Measurements from ENCODE around the gene TRAK2.
"Not testable (repeated sequence)": the region's sequence is repeated elsewhere in the genome, so short reads cannot be mapped to it uniquely, and the experiment has no call there.

TRAK2 gene, protein sequence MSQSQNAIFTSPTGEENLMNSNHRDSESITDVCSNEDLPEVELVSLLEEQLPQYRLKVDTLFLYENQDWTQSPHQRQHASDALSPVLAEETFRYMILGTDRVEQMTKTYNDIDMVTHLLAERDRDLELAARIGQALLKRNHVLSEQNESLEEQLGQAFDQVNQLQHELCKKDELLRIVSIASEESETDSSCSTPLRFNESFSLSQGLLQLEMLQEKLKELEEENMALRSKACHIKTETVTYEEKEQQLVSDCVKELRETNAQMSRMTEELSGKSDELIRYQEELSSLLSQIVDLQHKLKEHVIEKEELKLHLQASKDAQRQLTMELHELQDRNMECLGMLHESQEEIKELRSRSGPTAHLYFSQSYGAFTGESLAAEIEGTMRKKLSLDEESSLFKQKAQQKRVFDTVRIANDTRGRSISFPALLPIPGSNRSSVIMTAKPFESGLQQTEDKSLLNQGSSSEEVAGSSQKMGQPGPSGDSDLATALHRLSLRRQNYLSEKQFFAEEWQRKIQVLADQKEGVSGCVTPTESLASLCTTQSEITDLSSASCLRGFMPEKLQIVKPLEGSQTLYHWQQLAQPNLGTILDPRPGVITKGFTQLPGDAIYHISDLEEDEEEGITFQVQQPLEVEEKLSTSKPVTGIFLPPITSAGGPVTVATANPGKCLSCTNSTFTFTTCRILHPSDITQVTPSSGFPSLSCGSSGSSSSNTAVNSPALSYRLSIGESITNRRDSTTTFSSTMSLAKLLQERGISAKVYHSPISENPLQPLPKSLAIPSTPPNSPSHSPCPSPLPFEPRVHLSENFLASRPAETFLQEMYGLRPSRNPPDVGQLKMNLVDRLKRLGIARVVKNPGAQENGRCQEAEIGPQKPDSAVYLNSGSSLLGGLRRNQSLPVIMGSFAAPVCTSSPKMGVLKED

GRCh38 chr2:201451292-201452057 lies at the start of gene TRAK2, which contains the start of gene STRADB:
TSS of gene TRAK2 (minus strand) at chr2:201451458. CDS start at chr2:201420507, 30,951 bp downstream.
TSS of gene STRADB (plus strand) at chr2:201451740. CDS start at chr2:201454841, 3,101 bp downstream.
- peak; percentile 83 for DNase-seq (ENCODE audit: low read depth, low spot score)

DNA sequence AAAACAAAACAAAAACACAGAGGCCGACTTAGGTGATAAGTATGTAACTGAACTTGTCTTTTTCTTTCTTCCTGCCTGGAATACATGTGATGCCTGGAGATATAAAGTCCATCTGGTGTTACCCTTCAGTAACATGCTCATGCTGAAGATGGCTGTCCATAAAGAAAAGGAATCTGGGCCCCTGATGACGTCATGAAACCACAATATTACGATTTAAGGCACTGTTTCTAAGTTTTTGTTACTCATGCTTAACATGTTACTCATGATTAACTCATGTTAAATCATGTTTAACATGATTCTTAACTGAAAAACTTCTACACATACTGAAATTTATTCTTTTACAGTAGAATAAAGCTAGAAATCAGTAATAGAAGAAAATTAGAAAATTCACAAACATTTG lies 49.3 kb upstream of the TRAK2 start:
- no peak for DNase-seq (ENCODE audit: low read depth, low spot score)

GRCh38 chr2:201496785-201497184 lies 45.5 kb upstream of the TRAK2 start:
- no peak for DNase-seq (ENCODE audit: low read depth, low spot score)

- DNase-seq (ENCODE audit: low read depth, low spot score) = no peak
Observed at GRCh38 chr2:201490291-201490690, 39.0 kb upstream of the TRAK2 start.

- no peak for DNase-seq (ENCODE audit: low read depth, low spot score)
Observed at GRCh38 chr2:201484805-201485204, 33.5 kb upstream of the TRAK2 start.

DNA sequence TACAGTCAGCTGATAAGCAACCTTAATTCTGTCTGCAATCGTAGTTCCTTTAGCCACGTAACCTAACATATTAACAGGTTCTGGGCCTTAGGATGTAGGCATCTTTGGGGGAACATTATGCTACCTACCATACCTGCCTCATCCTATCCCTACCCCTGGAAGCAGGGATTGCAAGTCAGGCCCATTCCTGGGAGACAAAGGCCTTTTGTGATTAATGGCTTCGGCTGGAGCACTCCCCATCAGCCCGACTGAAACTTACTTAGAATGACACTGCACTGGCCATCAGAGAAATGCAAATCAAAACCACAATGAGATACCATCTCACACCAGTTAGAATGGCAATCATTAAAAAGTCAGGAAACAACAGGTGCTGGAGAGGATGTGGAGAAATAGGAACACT lies 32.5 kb upstream of the TRAK2 start:
- not testable (repeated sequence) for DNase-seq (ENCODE audit: low read depth, low spot score)

DNA sequence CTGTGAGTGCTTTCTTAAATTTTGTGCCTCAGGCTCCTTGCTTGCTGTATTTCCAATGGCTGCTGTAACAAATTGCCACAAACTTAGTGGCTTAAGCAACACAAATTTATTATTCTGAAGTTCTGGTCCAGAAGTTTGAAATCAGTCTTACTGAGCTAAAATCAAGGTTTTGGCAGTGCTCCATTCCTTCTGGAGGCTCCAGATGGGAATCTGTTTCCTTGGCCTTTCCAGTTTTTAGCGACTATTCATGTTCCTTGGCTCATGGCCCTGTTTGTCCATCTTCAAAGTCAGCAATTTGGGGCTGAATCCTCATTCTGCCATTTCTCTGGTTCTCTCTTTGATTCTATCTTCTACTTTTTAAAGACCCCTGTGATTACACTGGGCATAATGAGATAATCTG lies 32.1 kb upstream of the TRAK2 start:
- DNase-seq (ENCODE audit: low read depth, low spot score) = no peak

DNA sequence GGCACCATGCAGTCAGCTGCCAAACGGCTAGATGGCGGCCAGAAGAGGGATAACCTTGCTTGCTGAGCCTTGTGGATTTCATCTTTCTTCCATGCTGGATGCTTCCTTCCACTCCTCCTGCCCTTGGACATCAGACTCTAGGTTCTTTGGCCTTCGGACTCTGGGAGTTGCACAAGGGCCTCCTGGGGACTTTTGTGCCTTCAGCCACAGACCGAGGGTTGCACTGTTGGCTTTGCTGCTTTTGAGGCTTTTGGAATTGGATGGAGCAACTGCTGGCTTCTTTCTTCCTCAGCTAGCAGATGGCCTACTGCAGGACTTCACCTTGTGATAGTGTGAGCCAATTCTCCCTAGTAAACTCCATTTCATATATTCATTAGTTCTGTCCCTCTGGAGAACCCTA lies 31.3 kb upstream of the TRAK2 start:
- no peak for DNase-seq (ENCODE audit: low read depth, low spot score)

DNA sequence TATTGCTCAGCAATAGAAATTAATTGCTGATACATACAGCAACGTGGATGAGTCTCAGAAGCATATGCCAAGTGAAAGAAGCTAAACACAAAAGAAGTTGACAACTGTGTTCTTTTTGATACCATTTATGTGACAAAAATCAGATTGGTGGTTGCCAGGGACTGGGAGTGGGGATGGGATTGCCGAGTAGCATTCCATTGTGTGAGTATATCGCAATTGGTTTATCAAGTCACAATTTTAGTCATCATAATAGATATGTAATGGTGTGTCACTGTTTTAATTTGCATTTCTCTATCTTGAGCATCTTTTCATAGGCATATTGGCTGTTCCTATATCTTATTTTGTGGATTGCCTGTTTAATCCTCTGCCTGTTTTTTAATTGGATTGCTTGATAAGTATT lies 21.2 kb upstream of the TRAK2 start:
- DNase-seq (ENCODE audit: low read depth, low spot score) = no peak

DNA sequence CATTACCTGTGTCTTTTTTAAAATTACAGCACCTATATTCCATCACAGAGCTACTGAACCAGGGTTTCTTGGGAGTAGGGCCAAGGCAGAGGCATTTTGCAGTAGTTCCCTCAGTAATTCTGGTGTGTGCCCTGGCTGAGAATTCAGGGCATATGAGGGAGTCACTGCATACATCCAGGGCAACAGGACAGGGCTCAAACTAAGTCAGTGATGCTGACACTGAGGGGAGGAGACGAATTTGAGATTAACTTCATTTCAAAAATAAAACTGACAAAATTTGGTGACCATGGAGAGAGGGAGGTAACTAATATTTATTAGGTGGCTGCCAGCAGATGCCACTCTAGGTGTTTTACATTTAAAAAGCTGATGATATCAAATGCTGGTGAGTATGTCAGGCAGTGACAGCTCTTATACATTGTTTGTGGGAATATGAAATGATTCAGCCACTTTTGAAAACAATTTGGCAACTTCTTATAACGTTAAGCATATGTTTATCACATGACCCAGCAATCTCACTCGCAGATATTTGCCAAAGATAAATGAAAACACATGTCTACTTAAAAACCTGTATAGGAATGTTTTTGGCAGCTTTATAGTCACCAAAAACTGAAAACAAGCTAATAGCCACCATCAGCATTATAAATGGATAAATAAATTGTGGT lies 20.6 kb upstream of the TRAK2 start:
- DNase-seq (ENCODE audit: low read depth, low spot score) = no peak

DNA sequence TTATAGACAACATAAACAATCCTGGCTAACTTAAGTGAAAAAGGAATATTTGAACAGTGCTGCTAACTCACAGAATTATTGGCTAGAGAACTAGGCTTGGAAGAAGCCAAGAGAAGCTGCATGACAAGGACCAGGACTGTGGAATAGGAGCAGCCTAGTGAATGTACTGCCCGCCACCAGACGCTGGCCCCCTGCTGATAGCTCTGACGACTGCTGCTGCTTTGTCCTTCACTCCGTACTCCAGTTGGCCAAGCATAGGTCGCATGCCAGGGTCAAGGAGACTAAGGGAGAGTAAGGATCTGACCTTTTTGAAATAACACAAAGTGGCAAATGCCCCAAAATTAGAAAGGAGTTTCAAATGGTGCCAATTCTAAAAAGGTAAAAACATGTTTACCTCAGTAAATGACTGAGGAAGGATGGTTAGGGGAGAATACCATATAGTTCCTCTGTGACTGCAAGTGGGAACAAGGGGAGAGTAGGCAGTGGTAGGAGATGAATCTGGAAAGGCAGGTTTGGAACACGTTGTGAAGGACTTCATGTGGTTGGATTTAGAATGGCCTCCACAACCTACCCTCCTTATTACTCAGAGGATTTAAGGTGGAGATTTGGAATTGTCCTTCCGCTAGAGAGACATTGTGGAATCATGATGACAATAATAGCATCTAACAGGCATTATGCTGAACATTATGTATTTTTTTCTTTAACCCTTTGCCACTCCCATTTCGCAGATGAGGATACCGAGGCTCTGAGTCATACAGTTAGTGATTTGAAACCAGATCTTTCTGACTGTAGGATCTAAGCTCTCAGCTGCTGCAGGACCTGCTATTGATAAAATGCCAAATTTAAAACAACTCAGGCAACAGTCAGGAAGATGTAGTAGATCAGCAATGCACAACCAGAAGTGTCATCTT lies 19.8 kb upstream of the TRAK2 start:
- no peak for DNase-seq (ENCODE audit: low read depth, low spot score)

GRCh38 chr2:201467666-201468065 lies 16.4 kb upstream of the TRAK2 start:
- DNase-seq (ENCODE audit: low read depth, low spot score) = no peak

- no peak for DNase-seq (ENCODE audit: low read depth, low spot score)
Observed at GRCh38 chr2:201466050-201466675, 14.9 kb upstream of the TRAK2 start.

GRCh38 chr2:201465524-201465971 lies 14.3 kb upstream of the TRAK2 start:
- DNase-seq (ENCODE audit: low read depth, low spot score) = no peak

DNA sequence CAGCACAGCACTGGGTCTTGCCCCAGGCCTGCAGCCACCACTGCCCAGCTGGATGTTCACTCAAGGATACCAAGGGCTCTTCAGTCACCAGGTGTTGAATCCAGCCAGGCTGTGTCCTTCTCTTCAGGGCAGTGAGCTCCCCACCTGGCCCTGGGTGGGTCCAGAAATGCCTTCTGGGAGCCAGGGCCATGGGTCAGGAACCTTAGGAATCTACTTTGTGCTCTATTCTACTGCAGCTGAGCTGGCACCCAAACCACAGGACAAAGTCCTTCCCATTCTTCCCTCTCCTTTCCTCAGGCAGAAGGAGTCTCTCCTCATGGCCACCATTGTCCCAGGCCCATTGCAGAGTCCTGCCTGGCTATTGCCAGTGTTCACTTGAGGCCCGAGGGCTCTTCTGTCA lies 13.3 kb upstream of the TRAK2 start:
- DNase-seq (ENCODE audit: low read depth, low spot score) = no peak

DNA sequence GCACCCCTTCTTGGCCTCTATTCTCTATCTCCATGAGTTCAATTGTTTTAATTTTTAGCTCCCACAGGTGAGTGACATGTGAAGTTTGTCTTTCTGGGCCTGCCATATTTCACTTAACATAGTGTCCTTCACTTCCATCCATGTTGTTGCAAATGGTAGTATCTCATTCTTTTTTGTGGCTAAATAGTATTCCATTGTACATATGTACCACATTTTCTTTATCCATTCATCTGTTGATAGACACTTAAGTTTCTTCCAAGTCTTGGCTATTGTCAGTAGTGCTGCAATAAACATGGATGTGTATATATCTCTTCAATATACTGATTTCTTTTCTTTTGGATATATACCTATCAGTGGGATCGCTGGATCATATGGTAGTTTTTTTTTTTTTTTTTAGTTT lies 9.3 kb upstream of the TRAK2 start:
- no peak for DNase-seq (ENCODE audit: low read depth, low spot score)

GRCh38 chr2:201458381-201458780 lies 7.1 kb upstream of the TRAK2 start:
- DNase-seq (ENCODE audit: low read depth, low spot score) = no peak

GRCh38 chr2:201452922-201453643 lies 1.8 kb upstream of the TRAK2 start:
- DNase-seq (ENCODE audit: low read depth, low spot score) = no peak
